Measurements from ENCODE around the gene FITM2. TPM values are rescaled to one million over a fixed set of nuclear protein-coding genes. Genes with fewer than 3 reads are reported as not detected.
"Not testable (repeated sequence)": the region's sequence is repeated elsewhere in the genome, so short reads cannot be mapped to it uniquely, and the experiment has no call there.

The FITM2 gene
- total RNA-seq, 1 donor from 2014 or later, result 5.5 TPM

- Histone ChIP-seq H3K4me3 (ENCODE audit: low read depth, low read length) (no peak overlapping the region), H3K27me3 (ENCODE audit: control insufficient read depth, insufficient read depth, low read length) (no peaks in the 10 kb centered on the region), H3K36me3 (ENCODE audit: control insufficient read depth, insufficient read depth, low read length) (no peaks in the 10 kb centered on the region)
- no peak for DNase-seq (ENCODE audit: low read depth)
- no peak for TF ChIP-seq CTCF (IDR thresholded peaks at IDR 0.05; ENCODE audit: insufficient read depth, low read length, poor library complexity, severe bottlenecking)
These were observed 37.2 kb upstream of the FITM2 start for GRCh38 chr20:44348168-44348659.

- H3K4me3 ChIP-seq (ENCODE audit: low read depth, low read length); H3K36me3 ChIP-seq (ENCODE audit: control insufficient read depth, insufficient read depth, low read length); H3K27me3 ChIP-seq (ENCODE audit: control insufficient read depth, insufficient read depth, low read length); DNase-seq (ENCODE audit: low read depth): not testable (repeated sequence)
These were observed 34.9 kb upstream of the FITM2 start for GRCh38 chr20:44345941-44346340.

GRCh38 chr20:44345147-44345546 is 34.1 kb upstream of the FITM2 start:
- Histone ChIP-seq H3K36me3 (ENCODE audit: control insufficient read depth, insufficient read depth, low read length) (no peaks in the 10 kb centered on the region), H3K4me3 (ENCODE audit: low read depth, low read length) (no peak overlapping the region), H3K27me3 (ENCODE audit: control insufficient read depth, insufficient read depth, low read length) (no peaks in the 10 kb centered on the region)
- TF ChIP-seq CTCF (IDR thresholded peaks at IDR 0.05; ENCODE audit: insufficient read depth, low read length, poor library complexity, severe bottlenecking), result no peak
- no peak for DNase-seq (ENCODE audit: low read depth)

GRCh38 chr20:44344723-44345122 is 33.7 kb upstream of the FITM2 start:
- Histone ChIP-seq H3K36me3 (ENCODE audit: control insufficient read depth, insufficient read depth, low read length) (no peaks in the 10 kb centered on the region), H3K4me3 (ENCODE audit: low read depth, low read length) (no peak overlapping the region), H3K27me3 (ENCODE audit: control insufficient read depth, insufficient read depth, low read length) (no peaks in the 10 kb centered on the region)
- no peak for TF ChIP-seq CTCF (IDR thresholded peaks at IDR 0.05; ENCODE audit: insufficient read depth, low read length, poor library complexity, severe bottlenecking)
- no peak for DNase-seq (ENCODE audit: low read depth)

GRCh38 chr20:44343162-44343675 is 32.2 kb upstream of the FITM2 start:
- Histone ChIP-seq H3K27me3 (ENCODE audit: control insufficient read depth, insufficient read depth, low read length) (no peaks in the 10 kb centered on the region), H3K4me3 (ENCODE audit: low read depth, low read length) (no peak overlapping the region), H3K36me3 (ENCODE audit: control insufficient read depth, insufficient read depth, low read length) (no peaks in the 10 kb centered on the region)
- no peak for DNase-seq (ENCODE audit: low read depth)
- TF ChIP-seq CTCF (IDR thresholded peaks at IDR 0.05; ENCODE audit: insufficient read depth, low read length, poor library complexity, severe bottlenecking), result no peak

GRCh38 chr20:44342248-44342647 is 31.2 kb upstream of the FITM2 start:
- DNase-seq (ENCODE audit: low read depth), result no peak
- Histone ChIP-seq H3K4me3 (ENCODE audit: low read depth, low read length) (no peak overlapping the region), H3K27me3 (ENCODE audit: control insufficient read depth, insufficient read depth, low read length) (peaks cover under 1% of the 10 kb centered on the region), H3K36me3 (ENCODE audit: control insufficient read depth, insufficient read depth, low read length) (no peaks in the 10 kb centered on the region)
- TF ChIP-seq CTCF (IDR thresholded peaks at IDR 0.05; ENCODE audit: insufficient read depth, low read length, poor library complexity, severe bottlenecking), result no peak

All from kidney epithelial cell (primary cell).